ENCODE measurements around the gene DIPK1C.
A peak's percentile ranks its signal among the peaks of the same experiment; 100 is the strongest.

Gene DIPK1C

GRCh38 chr18:74429096-74429495 is 28.0 kb downstream of the DIPK1C start:
- Histone ChIP-seq H3K27ac (ENCODE audit: low read depth, low read length) (no peak overlapping the region), H2AFZ (ENCODE audit: insufficient read depth, low read length, poor library complexity) (no peak overlapping the region), H3K36me3 (ENCODE audit: control insufficient read depth in 1 of 2, insufficient read depth in 2 of 2, low read length in 2 of 2) (no peaks in the 10 kb centered on the region), H2AK5ac (ENCODE audit: low read length) (no peak overlapping the region), H3K27me3 (ENCODE audit: insufficient read depth, low read length) (no peaks in the 10 kb centered on the region), H4K91ac (ENCODE audit: low read depth, low read length) (no peak overlapping the region), H3K4me3 (ENCODE audit: low read depth, low read length) (no peak overlapping the region), H2BK5ac (ENCODE audit: low read depth, low read length, poor library complexity) (no peak overlapping the region), H3K4me1 (ENCODE audit: control insufficient read depth in 1 of 2, insufficient read depth in 2 of 2, low read length in 2 of 2) (peaks cover 5 to 18% of the 10 kb centered on the region in 2 experiments), H3K18ac (ENCODE audit: low read length) (no peak overlapping the region), H4K12ac (ENCODE audit: low read depth, low read length) (no peak overlapping the region), H2BK12ac (ENCODE audit: low read length) (no peak overlapping the region), H3K14ac (ENCODE audit: low read length) (no peak overlapping the region), H2BK120ac (ENCODE audit: insufficient read depth, low read length, poor library complexity) (no peak overlapping the region), H4K8ac (ENCODE audit: low read depth, low read length) (no peak overlapping the region), H3K79me2 (ENCODE audit: control insufficient read depth, insufficient read depth, low read length, poor library complexity) (no peaks in the 10 kb centered on the region), H3K23ac (ENCODE audit: low read length) (no peak overlapping the region), H3K4ac (ENCODE audit: low read depth, low read length) (no peak overlapping the region), H3K9ac (ENCODE audit: low read length) (no peak overlapping the region), H3K79me1 (ENCODE audit: low read length) (no peaks in the 10 kb centered on the region), H3K9me3 (ENCODE audit: insufficient read depth, low read depth, low read length) (peaks cover 15% of the 10 kb centered on the region), H3K4me2 (ENCODE audit: low read length) (no peak overlapping the region)
- peak; percentile 4 to 34 for DNase-seq
- no CpG with 5 or more reads among the region's 7 CpGs for WGBS (ENCODE audit: extremely low coverage, insufficient coverage, insufficient read length)

GRCh38 chr18:74427442-74428112 is 29.5 kb downstream of the DIPK1C start:
- no peak overlapping the region for H2BK5ac ChIP-seq (ENCODE audit: low read depth, low read length, poor library complexity)
- no peak overlapping the region for H3K4ac ChIP-seq (ENCODE audit: low read depth, low read length)
- no peak overlapping the region for H3K14ac ChIP-seq (ENCODE audit: low read length)
- H2BK120ac ChIP-seq (ENCODE audit: insufficient read depth, low read length, poor library complexity): no peak overlapping the region
- H3K27me3 ChIP-seq (ENCODE audit: insufficient read depth, low read length): no peaks in the 10 kb centered on the region
- no peak overlapping the region for H3K18ac ChIP-seq (ENCODE audit: low read length)
- H3K23ac ChIP-seq (ENCODE audit: low read length): peak overlapping the region; percentile 87
- H4K12ac ChIP-seq (ENCODE audit: low read depth, low read length): no peak overlapping the region
- no peak overlapping the region for H3K4me2 ChIP-seq (ENCODE audit: low read length)
- WGBS (ENCODE audit: extremely low coverage, insufficient coverage, insufficient read length): no CpG with 5 or more reads among the region's 24 CpGs
- no peaks in the 10 kb centered on the region for H3K79me2 ChIP-seq (ENCODE audit: control insufficient read depth, insufficient read depth, low read length, poor library complexity)
- no peak overlapping the region for H3K27ac ChIP-seq (ENCODE audit: low read depth, low read length)
- no peak for DNase-seq
- no peak overlapping the region for H4K91ac ChIP-seq (ENCODE audit: low read depth, low read length)
- H3K79me1 ChIP-seq (ENCODE audit: low read length): no peaks in the 10 kb centered on the region
- H4K8ac ChIP-seq (ENCODE audit: low read depth, low read length): no peak overlapping the region
- H3K4me1 ChIP-seq (ENCODE audit: control insufficient read depth in 1 of 2, insufficient read depth in 2 of 2, low read length in 2 of 2): peaks cover 5 to 18% of the 10 kb centered on the region in 2 experiments
- H3K36me3 ChIP-seq (ENCODE audit: control insufficient read depth in 1 of 2, insufficient read depth in 2 of 2, low read length in 2 of 2): no peaks in the 10 kb centered on the region
- H3K9me3 ChIP-seq (ENCODE audit: insufficient read depth, low read depth, low read length): peaks cover 15% of the 10 kb centered on the region
- H2AK5ac ChIP-seq (ENCODE audit: low read length): no peak overlapping the region
- no peak overlapping the region for H2BK12ac ChIP-seq (ENCODE audit: low read length)
- peak overlapping the region; percentile 56 for H3K4me3 ChIP-seq (ENCODE audit: low read depth, low read length)
- no peak overlapping the region for H2AFZ ChIP-seq (ENCODE audit: insufficient read depth, low read length, poor library complexity)
- H3K9ac ChIP-seq (ENCODE audit: low read length): peak overlapping the region; percentile 49

- peaks cover 5 to 16% of the 10 kb centered on the region in 2 experiments for H3K4me1 ChIP-seq (ENCODE audit: control insufficient read depth in 1 of 2, insufficient read depth in 2 of 2, low read length in 2 of 2)
- no peak overlapping the region for H3K4me2 ChIP-seq (ENCODE audit: low read length)
- H3K23ac ChIP-seq (ENCODE audit: low read length): no peak overlapping the region
- H3K9ac ChIP-seq (ENCODE audit: low read length): no peak overlapping the region
- H3K27me3 ChIP-seq (ENCODE audit: insufficient read depth, low read length): no peaks in the 10 kb centered on the region
- H3K18ac ChIP-seq (ENCODE audit: low read length): no peak overlapping the region
- H3K79me1 ChIP-seq (ENCODE audit: low read length): no peaks in the 10 kb centered on the region
- no peak overlapping the region for H2AFZ ChIP-seq (ENCODE audit: insufficient read depth, low read length, poor library complexity)
- no peaks in the 10 kb centered on the region for H3K36me3 ChIP-seq (ENCODE audit: control insufficient read depth in 1 of 2, insufficient read depth in 2 of 2, low read length in 2 of 2)
- H3K4ac ChIP-seq (ENCODE audit: low read depth, low read length): no peak overlapping the region
- H3K14ac ChIP-seq (ENCODE audit: low read length): no peak overlapping the region
- no peak overlapping the region for H4K12ac ChIP-seq (ENCODE audit: low read depth, low read length)
- H3K4me3 ChIP-seq (ENCODE audit: low read depth, low read length): no peak overlapping the region
- no peak overlapping the region for H2BK5ac ChIP-seq (ENCODE audit: low read depth, low read length, poor library complexity)
- no peak overlapping the region for H2BK120ac ChIP-seq (ENCODE audit: insufficient read depth, low read length, poor library complexity)
- H3K9me3 ChIP-seq (ENCODE audit: insufficient read depth, low read depth, low read length): peaks cover 15% of the 10 kb centered on the region
- H2BK12ac ChIP-seq (ENCODE audit: low read length): no peak overlapping the region
- H2AK5ac ChIP-seq (ENCODE audit: low read length): no peak overlapping the region
- H4K8ac ChIP-seq (ENCODE audit: low read depth, low read length): no peak overlapping the region
- WGBS (ENCODE audit: extremely low coverage, insufficient coverage, insufficient read length): no CpG with 5 or more reads among the region's 11 CpGs
- H3K27ac ChIP-seq (ENCODE audit: low read depth, low read length): no peak overlapping the region
- H3K79me2 ChIP-seq (ENCODE audit: control insufficient read depth, insufficient read depth, low read length, poor library complexity): no peaks in the 10 kb centered on the region
- H4K91ac ChIP-seq (ENCODE audit: low read depth, low read length): no peak overlapping the region
- DNase-seq: no peak
Observed at GRCh38 chr18:74425876-74426275, 31.2 kb downstream of the DIPK1C start.

- Histone ChIP-seq H4K8ac (ENCODE audit: low read depth, low read length) (no peak overlapping the region), H2BK5ac (ENCODE audit: low read depth, low read length, poor library complexity) (no peak overlapping the region), H3K36me3 (ENCODE audit: control insufficient read depth in 1 of 2, insufficient read depth in 2 of 2, low read length in 2 of 2) (no peaks in the 10 kb centered on the region), H2BK120ac (ENCODE audit: insufficient read depth, low read length, poor library complexity) (no peak overlapping the region), H3K4ac (ENCODE audit: low read depth, low read length) (no peak overlapping the region), H3K79me2 (ENCODE audit: control insufficient read depth, insufficient read depth, low read length, poor library complexity) (no peaks in the 10 kb centered on the region), H3K79me1 (ENCODE audit: low read length) (no peaks in the 10 kb centered on the region), H3K14ac (ENCODE audit: low read length) (no peak overlapping the region), H3K4me1 (ENCODE audit: control insufficient read depth in 1 of 2, insufficient read depth in 2 of 2, low read length in 2 of 2) (peaks cover 5 to 13% of the 10 kb centered on the region in 2 experiments), H3K4me2 (ENCODE audit: low read length) (no peak overlapping the region), H2BK12ac (ENCODE audit: low read length) (no peak overlapping the region), H2AK5ac (ENCODE audit: low read length) (no peak overlapping the region), H3K4me3 (ENCODE audit: low read depth, low read length) (no peak overlapping the region), H4K91ac (ENCODE audit: low read depth, low read length) (no peak overlapping the region), H3K9me3 (ENCODE audit: insufficient read depth, low read depth, low read length) (peaks cover 16% of the 10 kb centered on the region), H2AFZ (ENCODE audit: insufficient read depth, low read length, poor library complexity) (no peak overlapping the region), H3K18ac (ENCODE audit: low read length) (no peak overlapping the region), H3K27ac (ENCODE audit: low read depth, low read length) (no peak overlapping the region), H3K23ac (ENCODE audit: low read length) (no peak overlapping the region), H3K9ac (ENCODE audit: low read length) (no peak overlapping the region), H3K27me3 (ENCODE audit: insufficient read depth, low read length) (no peaks in the 10 kb centered on the region), H4K12ac (ENCODE audit: low read depth, low read length) (no peak overlapping the region)
- WGBS (ENCODE audit: extremely low coverage, insufficient coverage, insufficient read length): no CpG with 5 or more reads among the region's 4 CpGs
- DNase-seq: no peak
Observed at GRCh38 chr18:74425161-74425560, 31.9 kb downstream of the DIPK1C start.

Measured in trophoblast cell (in vitro differentiated cells and primary cell).